ENCODE data around the gene KIRREL1.
"Not testable (repeated sequence)": the region's sequence is repeated elsewhere in the genome, so short reads cannot be mapped to it uniquely, and the experiment has no call there.

Gene KIRREL1

GRCh38 chr1:158112994-158113758, 119.7 kb downstream of the KIRREL1 start:
- peak; percentile 46 for DNase-seq

DNA sequence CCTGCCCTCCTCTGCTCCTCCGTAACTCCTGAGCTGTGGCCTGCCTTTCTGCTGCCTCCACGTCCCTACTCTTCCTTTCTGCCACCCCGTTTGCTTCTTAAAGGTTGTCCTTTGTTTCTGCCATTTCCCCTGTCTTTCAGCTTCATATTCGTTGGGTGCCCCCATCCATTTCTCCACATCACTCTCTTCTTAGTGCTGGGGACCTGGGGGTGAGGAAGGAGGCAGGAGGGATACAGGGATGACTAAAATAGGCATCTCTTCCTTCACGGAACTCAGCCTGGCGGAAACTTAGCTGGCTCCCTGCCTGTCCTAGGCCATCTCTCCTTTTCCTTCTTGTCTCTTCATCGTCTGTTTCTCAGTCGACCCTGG, 120.3 kb downstream of the KIRREL1 start:
- no peak for DNase-seq

GRCh38 chr1:158115126-158115525, 121.7 kb downstream of the KIRREL1 start:
- no peak for DNase-seq

GRCh38 chr1:158116311-158117167, 123.1 kb downstream of the KIRREL1 start:
- DNase-seq: no peak

- no peak for DNase-seq
These were observed 124.6 kb downstream of the KIRREL1 start for GRCh38 chr1:158117854-158118704.

GRCh38 chr1:158118713-158119402, 125.4 kb downstream of the KIRREL1 start:
- DNase-seq: no peak

GRCh38 chr1:158119976-158120653, 126.7 kb downstream of the KIRREL1 start:
- DNase-seq: no peak

GRCh38 chr1:158121604-158122254, 128.3 kb downstream of the KIRREL1 start:
- peak; percentile 44 for DNase-seq

DNA sequence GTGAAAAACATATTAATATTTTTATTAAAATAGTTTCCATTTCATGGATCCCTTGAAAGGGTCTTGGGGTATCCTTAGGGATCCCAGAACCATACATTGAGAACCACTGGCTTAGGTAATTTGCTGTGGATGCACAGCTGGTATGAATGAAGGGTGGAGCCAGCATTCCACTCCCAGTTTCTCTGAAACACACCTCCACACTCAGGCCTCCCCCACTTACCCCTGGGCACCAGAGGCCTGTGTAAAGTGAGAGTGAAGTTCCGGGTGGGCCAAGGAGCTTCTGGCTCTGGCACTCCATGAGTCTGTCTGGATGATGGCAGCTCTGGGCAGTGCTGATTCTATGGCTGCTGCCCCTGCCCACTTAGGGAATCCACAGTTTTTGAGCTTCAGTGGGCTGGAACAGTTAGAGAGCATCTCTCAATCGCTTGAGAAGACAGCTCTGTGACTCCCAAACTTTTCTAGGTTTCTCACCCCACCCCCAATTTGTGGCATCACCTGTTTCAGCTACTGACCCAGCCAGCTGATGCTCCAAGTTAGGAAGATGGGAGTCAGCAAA, 129.5 kb downstream of the KIRREL1 start:
- no peak for DNase-seq

GRCh38 chr1:158124034-158124433, 130.6 kb downstream of the KIRREL1 start:
- peak; percentile 32 for DNase-seq

DNA sequence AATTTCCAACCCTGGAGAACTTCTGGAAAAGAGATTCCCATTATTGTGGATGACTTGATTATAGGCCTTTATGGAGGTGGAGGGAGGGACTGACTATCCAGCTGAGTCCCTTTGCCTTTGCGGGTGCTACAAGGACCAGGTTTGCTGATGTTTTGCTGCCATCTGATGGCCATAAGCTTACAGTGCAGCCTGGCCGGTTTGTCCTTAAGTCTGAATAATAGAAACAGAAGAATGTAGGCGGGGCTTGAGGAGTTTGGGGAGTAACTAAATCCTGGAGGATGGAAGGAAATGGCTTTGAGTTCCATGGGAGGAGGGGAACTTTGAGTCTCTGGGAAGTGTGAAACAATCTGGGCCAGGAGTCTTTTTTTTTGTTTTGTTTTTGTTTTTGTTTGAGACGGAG, 131.6 kb downstream of the KIRREL1 start:
- peak; percentile 87 for DNase-seq

DNA sequence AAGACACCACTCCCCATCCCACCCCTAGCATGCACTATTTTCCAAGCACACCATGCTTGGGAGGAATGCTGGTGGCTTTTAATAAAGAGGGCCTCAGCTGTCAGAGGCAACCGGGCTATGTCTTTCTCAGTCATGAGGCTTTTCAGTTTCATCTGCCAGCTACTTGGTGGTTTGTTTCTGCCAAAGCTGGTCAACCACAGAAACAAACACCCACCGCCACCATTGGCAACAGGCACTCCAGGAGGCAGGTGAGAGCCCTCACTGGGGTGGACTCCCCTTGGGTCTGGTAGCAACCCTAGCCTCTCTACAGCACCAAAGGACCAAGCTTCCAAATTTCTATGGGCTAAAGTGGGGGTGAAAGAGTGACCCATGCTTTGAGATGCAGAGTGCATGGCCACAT, 133.0 kb downstream of the KIRREL1 start:
- no peak for DNase-seq

DNA sequence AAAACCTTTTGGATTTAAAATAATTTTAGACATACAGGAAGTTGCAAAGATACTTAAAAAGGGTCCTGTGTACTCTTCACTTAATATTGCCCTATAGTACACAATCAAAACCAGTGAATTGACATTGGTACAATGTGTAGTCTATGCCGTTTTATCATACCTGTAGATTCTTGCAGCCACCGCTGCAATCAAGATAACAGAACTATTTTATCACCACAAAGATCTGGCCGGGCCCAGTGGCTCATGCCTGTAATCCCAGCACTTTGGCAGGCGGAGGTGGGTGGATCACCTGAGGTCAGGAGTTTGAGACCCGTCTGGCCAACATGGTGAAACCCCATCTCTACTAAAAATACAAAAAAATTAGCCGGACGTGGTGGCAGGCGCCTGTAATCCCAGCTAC, 135.1 kb downstream of the KIRREL1 start:
- not testable (repeated sequence) for DNase-seq

GRCh38 chr1:158131217-158131616, 137.8 kb downstream of the KIRREL1 start:
- DNase-seq: no peak

DNA sequence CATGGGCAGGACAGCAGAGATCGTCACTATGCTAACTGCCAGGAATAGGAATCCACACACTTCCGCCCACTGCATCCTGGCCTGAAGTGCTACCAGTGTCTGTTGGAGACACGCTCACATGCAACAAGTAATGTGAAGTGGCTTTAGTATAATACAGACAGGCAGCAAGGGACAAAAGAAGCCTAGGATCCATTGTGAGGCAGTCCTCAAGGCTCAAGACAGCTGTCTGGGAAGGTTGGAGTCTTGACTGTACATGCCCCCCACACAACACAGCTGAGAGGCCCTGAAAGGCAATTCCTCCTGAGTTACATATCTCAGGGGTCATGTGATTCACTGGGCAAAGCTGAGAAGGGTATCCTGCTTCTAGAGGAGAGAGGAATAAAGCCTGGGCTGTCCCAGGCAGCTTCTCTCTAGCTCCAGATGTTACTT, 147.3 kb downstream of the KIRREL1 start:
- no peak for DNase-seq

- DNase-seq: no peak
These were observed 151.8 kb downstream of the KIRREL1 start for GRCh38 chr1:158145173-158145719.

DNA sequence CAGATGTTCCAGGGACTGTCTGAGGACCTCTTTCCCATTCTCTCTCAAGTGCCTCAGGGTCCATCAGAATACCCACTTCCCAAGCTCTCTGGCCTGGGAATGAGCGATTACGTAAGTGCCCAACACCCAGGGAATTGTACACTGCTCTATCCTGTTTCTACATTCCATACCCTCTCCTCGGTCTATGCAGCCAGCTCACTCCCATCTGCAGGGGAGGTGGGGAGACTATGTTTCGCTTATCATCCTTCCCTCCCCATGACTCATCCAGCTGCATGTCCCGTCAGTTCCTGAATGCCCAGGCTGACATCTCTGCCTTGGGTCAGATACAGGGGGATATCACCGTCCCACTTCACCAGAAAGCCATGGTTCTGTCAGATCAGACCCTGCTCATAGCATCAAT, 152.7 kb downstream of the KIRREL1 start:
- DNase-seq: no peak

DNA sequence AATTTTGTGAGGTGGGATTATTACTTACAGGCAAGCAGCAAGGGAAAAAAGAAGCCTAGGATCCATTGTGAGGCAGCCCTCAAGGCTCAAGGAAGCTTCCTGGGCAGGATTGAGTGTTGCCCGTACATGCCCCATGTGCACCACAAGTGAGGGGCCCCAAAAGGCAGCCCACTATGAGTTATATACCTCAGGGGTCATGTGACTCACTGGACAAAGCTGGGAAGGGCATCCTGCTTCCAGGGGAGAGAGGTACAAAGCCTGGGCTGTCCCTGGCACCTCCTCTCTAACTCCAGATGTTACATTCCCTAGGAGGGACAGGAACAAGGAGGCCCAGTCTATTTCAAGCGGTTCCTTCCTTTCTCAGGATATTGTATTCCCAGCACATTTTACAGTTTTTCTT, 153.3 kb downstream of the KIRREL1 start:
- DNase-seq: no peak

- DNase-seq: no peak
These were observed 154.0 kb downstream of the KIRREL1 start for GRCh38 chr1:158147401-158147800.

DNA sequence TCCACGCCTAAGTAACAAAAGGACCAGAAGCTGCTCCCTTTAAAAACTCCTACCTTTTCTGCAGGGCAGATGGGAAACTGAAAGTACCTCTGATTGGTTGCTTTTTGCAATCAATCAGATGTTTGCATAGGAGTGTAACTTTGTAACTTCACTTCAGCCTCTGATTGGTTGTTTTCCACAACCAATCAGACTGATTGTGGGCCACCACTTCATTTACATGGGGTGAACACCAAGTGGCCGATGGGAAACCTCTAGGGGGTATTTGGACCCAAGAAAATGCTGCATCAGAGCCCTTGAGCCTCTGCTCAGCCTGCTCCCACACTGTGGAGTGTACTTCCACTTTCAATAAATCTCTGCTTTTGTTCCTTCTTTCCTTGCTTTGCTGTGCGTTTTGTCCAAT, 154.4 kb downstream of the KIRREL1 start:
- no peak for DNase-seq

DNA sequence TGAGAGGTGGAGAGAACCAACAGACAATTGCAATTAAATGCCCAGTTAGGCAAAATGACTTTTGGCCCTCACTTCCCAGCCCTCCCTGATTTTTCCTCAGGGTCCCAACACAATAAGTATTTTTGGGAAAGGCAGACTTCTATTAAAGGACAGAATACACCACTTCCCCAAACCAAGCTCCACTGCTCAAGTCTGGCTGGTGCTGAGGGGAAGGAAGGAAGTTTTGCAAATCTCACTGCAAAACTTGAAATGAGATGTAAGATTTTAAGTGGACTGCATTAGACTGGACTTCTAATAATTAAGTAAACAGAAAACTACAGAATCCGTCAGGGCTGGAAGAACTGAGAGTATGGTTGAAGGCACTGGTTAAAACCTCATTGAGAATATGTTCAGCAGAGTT, 155.0 kb downstream of the KIRREL1 start:
- DNase-seq: no peak
